OCI-M1 (cell line): ENCODE measurements around the gene SQSTM1.

Experiments
- DNase-seq: peaks from one replicate; lab custom pipeline; 2025; lab: John Stamatoyannopoulos, UW

SQSTM1 gene

GRCh38 chr5:179874136-179874535, 53.4 kb downstream of the SQSTM1 start:
- DNase-seq: no peak

DNA sequence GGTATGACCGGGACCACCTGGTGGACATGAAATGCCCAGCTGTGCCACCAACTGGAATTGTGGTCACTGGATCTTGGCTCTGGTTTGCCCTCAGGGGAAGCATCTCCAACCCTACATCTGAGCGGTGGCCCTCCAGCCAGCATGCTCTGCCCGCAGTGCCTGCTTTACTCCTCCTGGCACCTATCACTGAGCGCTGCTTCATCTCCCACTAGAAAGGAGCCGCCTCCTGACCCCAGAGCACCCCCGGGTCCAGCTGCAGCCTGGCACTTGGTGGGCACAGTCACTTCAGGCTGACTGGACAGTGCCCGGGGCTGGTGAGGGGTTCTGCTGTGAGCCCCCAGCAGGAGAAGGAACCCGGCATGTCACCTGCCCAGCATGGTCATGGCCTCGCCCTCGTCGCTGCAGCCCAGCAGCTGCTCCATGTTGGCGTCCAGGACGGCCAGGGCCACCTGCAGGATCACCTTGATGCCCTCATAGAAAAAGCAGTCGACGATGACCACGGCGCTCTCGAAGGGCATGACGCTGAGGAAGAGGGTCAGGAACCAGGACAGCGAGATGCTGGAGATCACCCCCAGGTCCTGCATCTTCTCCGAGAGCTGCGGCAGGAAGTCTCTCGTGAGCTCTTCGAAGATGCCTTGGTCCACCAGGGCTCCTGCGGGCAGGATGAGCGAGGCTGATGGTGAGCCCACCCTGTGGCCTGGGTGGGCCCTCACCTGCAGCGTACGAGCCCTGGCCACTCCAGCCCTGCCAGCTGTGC, 54.0 kb downstream of the SQSTM1 start:
- no peak for DNase-seq

- no peak for DNase-seq
Observed at GRCh38 chr5:179875741-179876609, 55.3 kb downstream of the SQSTM1 start.

DNA sequence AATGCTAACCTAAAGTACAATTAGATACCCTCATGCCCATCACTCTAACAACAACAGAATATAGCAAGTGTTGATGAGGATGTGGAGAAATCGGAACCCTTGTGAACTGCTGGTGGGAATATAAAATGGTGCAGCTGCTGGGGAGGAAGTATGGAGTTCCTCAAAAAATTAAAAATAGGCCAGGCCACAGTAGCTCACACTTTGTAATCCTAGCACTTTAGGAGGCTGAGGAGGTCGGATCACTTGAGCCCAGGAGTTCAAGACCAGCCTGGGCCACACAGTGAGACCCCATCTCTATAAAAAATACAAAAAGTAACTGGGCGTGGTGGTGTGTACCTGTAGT, 55.9 kb downstream of the SQSTM1 start:
- DNase-seq: no peak

DNA sequence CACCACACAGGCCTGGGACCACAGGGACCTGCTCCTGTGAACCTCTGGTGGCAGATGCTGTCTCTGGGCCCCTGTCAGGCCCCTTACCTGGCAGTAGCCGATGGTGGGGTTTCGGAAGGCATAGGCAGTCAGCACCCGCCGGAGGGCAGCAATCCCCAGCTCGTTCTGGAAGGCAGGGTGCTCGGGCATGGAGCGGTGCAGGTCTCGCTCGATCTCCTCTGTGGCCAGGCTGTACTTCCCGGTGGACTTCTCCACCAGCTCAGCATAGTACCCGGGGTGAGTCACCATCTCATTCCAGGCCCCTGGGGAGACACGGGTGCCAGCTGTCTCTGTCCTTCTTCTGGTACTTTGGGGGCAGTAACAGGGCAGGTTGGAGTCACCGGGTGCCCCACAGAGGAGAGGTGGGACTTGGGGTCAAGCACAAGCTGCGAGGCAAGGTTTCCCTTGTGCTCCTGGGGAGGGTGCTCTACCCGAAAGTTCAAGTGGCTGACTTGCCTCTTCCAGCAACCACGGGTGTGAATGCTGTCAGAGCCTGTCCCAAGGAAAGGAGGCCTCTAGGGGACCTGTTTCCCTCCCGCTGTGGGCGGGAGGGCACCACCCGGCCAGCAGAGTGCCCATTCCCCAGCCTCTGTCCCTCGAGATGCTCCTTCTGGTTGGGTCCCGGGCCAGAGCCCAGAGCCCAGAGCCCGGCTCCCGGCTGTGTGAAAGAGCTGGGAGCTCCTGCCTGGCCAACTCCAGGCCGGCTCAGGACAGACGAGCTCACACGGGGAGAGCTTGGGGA, 57.7 kb downstream of the SQSTM1 start:
- no peak for DNase-seq

GRCh38 chr5:179879003-179879689, 58.4 kb downstream of the SQSTM1 start:
- DNase-seq: no peak

GRCh38 chr5:179879690-179880010, 58.9 kb downstream of the SQSTM1 start:
- DNase-seq: no peak

- no peak for DNase-seq
Observed at GRCh38 chr5:179880066-179880650, 59.5 kb downstream of the SQSTM1 start.

- DNase-seq: no peak
Observed at GRCh38 chr5:179880848-179881590, 60.3 kb downstream of the SQSTM1 start.

GRCh38 chr5:179882338-179882737, 61.6 kb downstream of the SQSTM1 start:
- DNase-seq: no peak

DNA sequence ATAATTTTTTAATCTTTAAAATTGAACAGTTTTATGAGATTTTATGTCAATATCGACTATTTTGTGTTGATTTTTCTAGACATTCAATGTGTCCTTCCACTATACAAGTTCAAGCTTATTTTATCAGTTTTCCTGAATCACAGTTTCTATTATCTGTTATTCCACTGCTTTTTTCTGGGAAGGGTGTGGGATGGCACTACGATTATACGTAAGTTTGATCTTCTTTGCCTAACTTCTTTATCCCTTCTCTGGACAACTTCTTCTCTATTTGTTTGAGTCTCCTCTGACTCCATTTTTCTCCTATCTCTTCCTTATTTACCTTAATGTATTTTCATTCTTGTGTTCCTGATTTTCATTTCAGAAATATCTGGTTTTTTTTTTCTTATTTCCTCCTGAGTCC, 62.5 kb downstream of the SQSTM1 start:
- DNase-seq: no peak

- DNase-seq: no peak
Observed at GRCh38 chr5:179885491-179886090, 64.9 kb downstream of the SQSTM1 start.

GRCh38 chr5:179886190-179886911, 65.6 kb downstream of the SQSTM1 start:
- DNase-seq: no peak

DNA sequence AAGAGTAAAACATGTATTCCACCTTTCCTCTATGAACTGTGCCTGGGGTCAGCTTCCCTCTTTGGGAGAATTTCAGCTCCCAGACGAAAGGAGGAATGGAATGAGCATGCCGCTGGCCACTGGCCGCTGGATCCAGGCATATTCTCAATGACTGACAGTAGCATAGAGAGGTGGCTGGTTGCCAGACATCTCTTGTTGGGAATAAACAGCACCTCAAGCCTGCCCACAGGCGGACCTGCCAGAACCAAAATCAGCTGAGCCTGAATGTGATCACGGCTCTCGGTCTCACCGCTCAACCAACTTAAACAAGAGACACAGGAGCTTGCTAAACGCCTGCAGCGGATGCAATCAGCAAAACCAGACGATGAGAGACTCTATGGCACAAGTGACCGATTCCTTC, 66.4 kb downstream of the SQSTM1 start:
- DNase-seq: no peak
